Activated CD4-positive, alpha-beta T cell treated with anti-CD3 and anti-CD28 coated beads, Interleukin-2, Interleukin-4, amounts not matched to agents 100 ng/mL and 50 ng/mL, durations not matched to agents 16 hours and 8 hours (primary cell): Measurements from ENCODE around the gene PIK3C3.
"Not testable (repeated sequence)": the region's sequence is repeated elsewhere in the genome, so short reads cannot be mapped to it uniquely, and the experiment has no call there.

Experiments
- DNase-seq: peaks from one replicate; pipeline ENCODE4 v3.0.0-alpha.2; 2020; ENCODE audit warnings: low spot score

PIK3C3 gene

DNA sequence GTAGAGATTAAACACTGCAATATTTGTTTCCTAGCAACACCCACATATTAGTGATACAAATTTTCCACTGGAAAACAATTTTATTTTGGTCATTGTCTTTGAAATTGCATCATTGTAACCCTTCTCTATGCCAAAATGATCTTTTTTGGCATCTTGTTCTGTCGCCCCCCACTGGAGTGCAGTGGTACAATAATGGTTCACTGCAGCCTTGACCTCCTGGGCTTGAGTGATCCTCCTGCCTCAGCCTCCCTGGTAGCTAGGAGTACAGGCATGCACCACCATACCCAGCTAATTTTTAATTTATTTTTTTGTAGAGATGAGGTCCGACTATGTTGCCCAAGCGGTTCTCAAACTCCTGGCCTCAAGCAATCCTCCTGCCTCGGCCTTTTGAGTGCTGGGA lies 117.4 kb downstream of the PIK3C3 start:
- DNase-seq, result no peak

GRCh38 chr18:42074704-42075103 lies 119.7 kb downstream of the PIK3C3 start:
- no peak for DNase-seq

DNA sequence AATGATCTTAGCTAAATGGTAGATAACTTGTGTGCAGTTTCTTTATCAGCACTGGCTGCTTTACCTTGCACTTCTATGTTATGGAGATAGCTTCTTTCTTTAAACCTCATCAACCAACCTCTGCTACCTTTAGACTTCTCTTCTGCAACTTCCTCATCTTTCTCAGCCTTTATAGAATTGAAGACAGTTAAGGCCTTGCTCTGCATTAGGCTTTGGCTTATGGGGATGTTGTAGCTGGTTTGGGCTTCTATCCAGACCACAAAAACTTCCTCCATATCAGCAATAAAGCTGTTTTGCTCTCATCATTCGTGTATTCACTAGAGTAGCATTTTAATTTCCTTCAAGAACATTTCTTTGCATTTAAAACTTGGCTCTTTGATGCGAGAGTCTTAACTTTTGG lies 123.7 kb downstream of the PIK3C3 start:
- DNase-seq, result no peak

- DNase-seq, result no peak
These were observed 125.3 kb downstream of the PIK3C3 start for GRCh38 chr18:42080340-42080739.

DNA sequence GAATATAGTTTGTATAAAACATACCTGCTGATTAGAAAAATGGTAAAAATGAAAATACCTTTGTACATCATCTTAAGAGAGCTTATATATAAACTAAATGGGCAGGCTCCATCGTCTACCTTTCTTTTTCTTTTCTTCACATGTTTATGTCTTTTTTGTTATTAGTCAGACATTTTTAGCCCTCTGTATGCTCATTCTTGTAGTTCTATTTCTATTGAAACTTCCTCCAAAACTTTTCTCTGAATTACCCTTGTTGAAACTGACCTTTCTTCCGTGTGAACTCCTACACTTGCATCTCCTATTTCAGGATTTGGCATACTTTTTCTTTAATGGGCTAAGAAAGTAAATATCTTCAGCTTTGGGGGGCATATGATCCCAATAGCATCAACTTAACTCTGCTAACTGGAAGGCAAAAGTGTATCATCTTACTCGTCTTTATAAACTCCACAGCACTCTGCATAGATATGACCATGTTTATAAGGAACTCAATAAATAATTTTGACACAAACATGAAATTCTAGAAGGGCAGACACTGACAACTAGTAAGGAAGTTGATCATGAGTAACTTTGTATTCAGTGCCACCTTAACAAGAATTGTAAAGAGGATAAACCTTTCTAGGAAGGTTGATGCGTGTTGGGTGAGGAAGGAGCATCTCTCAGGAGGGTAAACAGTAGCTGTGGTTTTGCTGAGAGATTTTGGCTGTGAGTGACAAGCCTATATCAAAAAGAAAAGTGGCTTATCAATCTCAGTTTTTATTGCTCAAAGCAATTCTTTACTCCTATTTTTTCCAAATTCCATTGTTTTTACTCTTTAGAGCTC lies 127.6 kb downstream of the PIK3C3 start:
- DNase-seq, result peak; percentile 31

GRCh38 chr18:42086288-42086687 lies 131.3 kb downstream of the PIK3C3 start:
- DNase-seq, result no peak

DNA sequence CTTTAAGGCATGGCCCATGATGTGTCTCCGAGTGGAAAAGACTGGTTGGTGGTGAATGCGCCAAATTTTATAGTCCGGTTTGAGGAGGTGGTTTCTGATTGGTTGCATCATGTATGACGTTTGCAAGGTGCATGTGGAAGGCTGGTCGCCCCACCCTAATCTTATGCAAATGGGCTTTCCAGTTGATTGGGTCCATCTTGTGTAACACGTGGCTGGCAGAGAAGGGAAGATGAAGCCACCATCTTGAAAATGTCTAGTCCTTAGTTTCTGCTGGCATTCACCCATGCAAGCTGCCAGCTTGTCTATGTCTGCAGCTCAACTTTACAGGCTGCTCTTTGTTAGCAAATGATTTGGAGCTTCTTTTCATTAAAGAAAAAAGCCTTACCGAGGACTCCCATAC lies 132.2 kb downstream of the PIK3C3 start:
- no peak for DNase-seq

GRCh38 chr18:42087876-42088275 lies 132.8 kb downstream of the PIK3C3 start:
- no peak for DNase-seq

DNA sequence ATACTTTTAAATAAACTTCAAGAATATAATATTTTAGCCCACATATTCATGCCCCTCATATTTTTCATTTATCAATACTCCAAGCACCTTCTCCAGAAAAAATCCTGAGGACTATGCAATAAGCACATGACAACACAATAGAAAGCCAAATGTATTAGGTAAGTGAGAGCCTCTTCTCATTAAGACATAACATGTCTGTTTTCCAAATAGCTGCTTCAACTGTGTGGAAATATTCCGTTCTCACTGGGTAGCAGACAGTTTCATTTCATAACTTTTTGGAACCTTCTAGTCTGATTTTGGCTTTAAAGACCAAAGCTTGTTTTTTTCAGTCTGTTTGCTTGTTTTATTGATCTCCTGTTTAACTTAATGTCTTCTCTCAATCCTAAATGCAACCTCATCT lies 137.8 kb downstream of the PIK3C3 start:
- DNase-seq, result no peak

DNA sequence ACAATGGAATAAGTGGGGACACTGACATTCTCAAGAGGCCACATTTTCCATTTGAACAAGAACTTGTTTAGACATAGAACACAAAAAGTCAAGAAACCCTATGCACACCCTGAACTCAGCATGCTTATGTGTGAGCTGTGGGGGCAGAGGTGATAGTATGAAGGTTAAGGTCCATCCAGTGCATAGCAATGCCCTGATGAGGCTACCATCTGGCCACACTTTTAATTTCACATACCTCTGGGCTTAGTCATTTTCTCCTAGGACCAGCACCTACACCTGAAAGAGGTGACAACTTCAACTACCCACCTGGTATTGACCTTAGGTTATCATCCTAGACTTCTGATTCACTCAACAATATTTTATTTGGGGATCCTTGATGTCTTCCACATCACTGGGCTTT lies 139.8 kb downstream of the PIK3C3 start:
- no peak for DNase-seq

DNA sequence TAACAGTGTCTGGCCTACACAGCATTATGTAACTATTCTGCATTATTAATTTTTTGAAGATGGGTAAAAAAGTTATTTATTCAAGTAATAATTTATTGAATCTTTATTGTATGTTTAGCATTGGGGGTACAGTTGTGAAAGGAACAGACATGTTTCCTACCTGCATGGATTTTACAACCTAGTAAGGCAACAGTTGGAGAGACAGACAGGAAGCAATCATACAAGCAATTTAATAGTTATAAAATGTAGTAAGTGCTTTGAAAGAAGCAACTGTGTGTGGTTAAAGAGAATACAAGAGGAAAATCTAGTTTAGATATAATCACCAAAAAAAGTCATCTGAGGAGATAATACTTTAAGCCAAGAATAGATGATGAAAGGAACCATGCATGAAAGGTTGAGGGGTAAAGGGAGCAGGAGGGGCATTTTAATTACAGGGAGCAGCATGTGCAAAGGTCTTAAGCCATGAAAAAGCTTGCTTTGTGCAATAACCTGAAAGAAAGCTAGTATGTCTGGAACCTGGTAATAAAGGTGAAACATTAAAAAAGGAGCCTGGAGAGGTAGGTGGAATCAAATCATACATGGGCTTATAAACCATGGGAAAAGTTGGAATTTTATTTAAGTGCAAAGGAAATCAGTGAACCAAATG lies 140.8 kb downstream of the PIK3C3 start:
- DNase-seq, result no peak

DNA sequence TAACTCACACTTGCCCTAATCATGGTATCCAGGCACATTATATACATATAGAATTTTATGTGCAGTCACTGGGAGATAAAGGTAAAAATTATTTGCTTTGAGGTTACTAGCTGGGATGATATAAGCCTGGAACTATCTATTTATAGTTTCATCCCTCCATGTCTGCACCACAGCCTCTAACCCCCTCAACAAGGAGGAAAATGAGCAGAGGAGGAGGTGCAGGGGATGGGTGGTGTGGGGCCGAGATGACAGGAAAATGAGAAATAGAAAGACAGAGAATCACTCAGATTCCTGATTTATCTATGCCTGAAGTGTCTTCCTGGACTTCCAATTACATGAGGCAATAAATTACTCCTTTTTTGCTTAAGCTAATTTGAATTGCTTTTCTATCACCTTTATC lies 145.2 kb downstream of the PIK3C3 start:
- no peak for DNase-seq

DNA sequence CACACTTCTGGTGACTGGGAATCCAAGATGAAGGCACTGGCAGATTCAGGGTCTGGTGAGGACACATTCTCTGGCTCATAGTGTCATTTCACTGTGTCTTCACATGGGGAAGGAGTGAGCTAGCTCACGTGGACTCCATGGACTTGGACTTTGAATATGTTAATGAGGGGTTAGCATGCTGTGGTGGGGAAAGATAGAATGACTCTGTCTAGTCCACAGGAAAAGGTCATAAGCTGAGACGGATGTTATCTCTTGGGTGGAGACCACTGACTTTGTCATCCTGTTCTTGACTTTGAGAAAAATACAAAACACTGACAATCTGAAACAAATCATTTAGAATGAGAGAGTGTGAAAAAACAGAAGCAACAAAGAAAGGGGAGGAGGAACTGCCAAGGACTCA lies 145.9 kb downstream of the PIK3C3 start:
- no peak for DNase-seq

DNA sequence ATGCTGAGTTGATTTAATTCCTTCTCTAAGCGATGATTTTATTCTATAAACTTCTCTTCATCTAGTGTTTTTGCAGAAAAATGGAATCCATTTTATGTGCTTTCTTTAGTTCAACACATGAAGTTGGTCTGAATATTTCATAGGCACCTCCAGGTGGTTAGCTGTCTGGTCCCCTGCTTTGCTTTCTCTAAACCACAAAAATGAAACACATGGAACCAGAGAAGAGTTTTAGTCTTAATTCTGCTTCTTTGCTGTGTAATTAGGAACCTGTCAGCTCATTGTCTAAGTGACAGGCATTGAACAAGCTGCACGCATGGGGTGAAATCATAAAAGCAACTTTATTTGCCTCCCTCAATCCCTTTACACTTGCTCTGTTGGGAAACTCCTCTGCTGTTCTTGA lies 150.4 kb downstream of the PIK3C3 start:
- no peak for DNase-seq

- no peak for DNase-seq
These were observed 151.8 kb downstream of the PIK3C3 start for GRCh38 chr18:42106784-42107183.

DNA sequence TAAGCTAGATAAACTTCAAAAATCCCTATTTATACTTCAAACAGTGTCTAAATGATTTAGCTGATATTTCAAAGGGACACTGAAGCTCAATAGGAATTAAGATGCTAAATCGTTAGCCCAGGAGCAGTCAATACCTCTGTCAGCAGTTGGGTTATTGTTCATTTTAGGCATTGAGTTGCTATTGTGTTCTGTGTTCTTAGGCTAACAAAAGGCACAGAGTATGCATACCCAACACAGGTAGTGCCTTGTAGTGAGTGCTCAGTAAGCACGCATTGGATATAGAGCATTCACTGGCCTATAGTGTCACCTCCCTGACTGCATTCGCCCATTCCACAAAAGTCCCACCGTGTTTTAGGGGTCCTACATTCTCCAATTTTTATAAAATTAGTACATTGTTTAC lies 152.3 kb downstream of the PIK3C3 start:
- no peak for DNase-seq

DNA sequence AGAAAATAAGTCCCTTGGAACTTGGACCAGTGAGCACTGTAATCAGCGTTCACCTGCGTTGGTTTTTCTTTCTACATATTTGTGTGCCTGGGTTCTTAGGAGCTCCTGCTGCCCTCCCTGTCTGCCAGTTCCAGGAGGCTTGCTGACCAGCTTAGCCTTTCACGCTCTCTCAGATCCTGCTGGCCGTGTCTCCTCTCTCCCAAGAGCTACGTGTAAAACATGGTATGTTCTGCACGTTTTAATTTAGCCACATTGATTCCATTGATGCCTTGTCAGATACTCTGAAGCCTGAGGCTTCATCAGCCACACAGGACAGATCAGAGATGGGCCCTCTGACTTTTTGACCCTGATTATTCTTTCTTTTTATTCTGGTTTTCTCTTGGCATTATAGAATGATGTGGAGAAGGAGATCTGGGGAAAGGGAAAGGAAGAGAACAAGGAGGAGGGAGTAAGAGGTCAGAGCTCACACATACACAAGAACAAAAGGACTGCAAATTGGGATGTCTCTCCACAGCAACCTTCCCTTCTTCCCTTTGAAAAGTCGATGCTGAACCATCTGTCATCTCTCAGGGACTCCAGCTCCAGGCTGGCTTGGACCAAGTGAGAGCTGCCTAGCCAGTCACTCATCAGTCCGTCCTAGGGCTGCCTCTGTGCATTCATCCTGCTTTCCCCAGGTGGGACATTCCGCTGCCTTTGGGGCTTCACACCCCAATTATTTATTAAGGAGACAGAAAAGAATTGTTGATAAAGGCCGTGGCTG lies 152.8 kb downstream of the PIK3C3 start:
- DNase-seq, result no peak

- not testable (repeated sequence) for DNase-seq
These were observed 157.1 kb downstream of the PIK3C3 start for GRCh38 chr18:42112147-42112546.

- no peak for DNase-seq
These were observed 157.8 kb downstream of the PIK3C3 start for GRCh38 chr18:42112657-42113420.

DNA sequence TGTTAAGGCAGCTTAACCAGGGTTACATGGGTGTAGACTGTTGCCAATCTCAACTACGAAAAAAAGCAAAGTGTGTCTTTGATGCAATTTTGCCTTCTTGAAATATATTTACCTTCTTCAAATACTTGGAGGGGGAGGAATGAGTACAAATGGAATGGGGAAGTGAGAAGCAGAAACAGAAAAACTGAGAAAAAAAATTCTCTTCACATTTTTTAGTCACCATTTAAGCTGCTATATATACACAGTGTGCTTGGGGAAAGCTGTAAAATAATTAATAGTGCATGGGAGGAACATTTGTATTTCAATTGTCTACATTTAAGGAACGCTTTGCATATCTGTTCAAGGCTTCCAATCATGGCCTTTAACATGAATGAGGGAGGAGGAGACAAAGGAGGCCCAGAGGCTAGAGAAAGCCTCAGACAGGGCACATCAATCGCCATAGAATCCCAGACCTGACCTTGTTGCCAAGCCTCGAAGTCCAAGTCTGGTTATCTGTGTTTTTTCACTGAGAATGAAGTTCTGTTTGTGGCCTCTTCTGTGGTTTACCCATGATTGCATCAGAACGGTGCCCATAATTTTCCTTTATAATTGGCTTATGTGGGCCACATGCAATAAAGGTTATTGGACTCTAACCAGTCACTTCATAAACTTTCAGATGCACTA lies 158.6 kb downstream of the PIK3C3 start:
- DNase-seq, result peak; percentile 21

GRCh38 chr18:42114310-42114943 lies 159.4 kb downstream of the PIK3C3 start:
- DNase-seq, result peak; percentile 77
